Ovary (tissue), 9 donors: ENCODE measurements around the gene TAF4. TPM values are rescaled to one million over a fixed set of nuclear protein-coding genes. Genes with fewer than 3 reads are reported as not detected.

Experiments used
- DNase-seq, 5 donors: peaks; one replicate each; pipeline ENCODE4 v3.0.0-alpha.2; 2019 to 2020
- H3K27ac ChIP-seq, 2 donors: fragments of 200-600 bp; one replicate each; pipeline versions ENCODE4 v1.5.1 to v1.8.0; 2019 to 2022
- H3K27me3 ChIP-seq: fragments of 200-600 bp; one replicate; pipeline ENCODE4 v1.8.0; 2022
- H3K36me3 ChIP-seq: fragments of 200-600 bp; sonication (generic); one replicate; pipeline ENCODE4 v1.5.1; 2019
- H3K4me1 ChIP-seq: one replicate; pipeline ENCODE4 v1.8.1; 2013; ENCODE audit warnings: mild to moderate bottlenecking, moderate library complexity; ENCODE audit not compliant: insufficient read depth
- H3K4me3 ChIP-seq: fragments of 200-600 bp; sonication (generic); one replicate; pipeline ENCODE4 v1.5.1; 2017
- H3K9me3 ChIP-seq, 2 donors: fragments of 200-600 bp in 1 of 2; sonication (generic) in 1 of 2; one replicate each; pipeline versions ENCODE4 v1.5.1 to v1.8.1; 2013 to 2019; ENCODE audit warnings: mild to moderate bottlenecking in 1 of 2, moderate library complexity in 1 of 2
- CTCF ChIP-seq, 3 donors: fragments of 450-650 bp in 2 of 3; fragments of 200-600 bp in 1 of 3; IDR thresholded peaks; one replicate each; pipeline versions ENCODE4 v1.5.1 to v1.8.0; 2016 to 2022; ENCODE audit warnings: antibody characterized with exemption in 3 of 3, mild to moderate bottlenecking in 1 of 3
- EP300 ChIP-seq: sonication (generic); formaldehyde crosslinking; IDR thresholded peaks from one replicate; pipeline ENCODE4 v1.6.1; 2017; ENCODE audit warnings: antibody characterized with exemption
- POLR2A ChIP-seq: fragments of 450-650 bp; IDR thresholded peaks from one replicate; pipeline ENCODE4 v1.6.1; 2017; ENCODE audit warnings: antibody characterized with exemption, mild to moderate bottlenecking, moderate library complexity
- WGBS, 3 donors: extraction: QIAGEN DNeasy Blood & Tissue Kit in 1 of 3; methylation state at CpG; one replicate each; pipeline versions ENCODE4 v1.1.5 to v1.1.7; 2013 to 2017; 5-methylcytosine and 5-hydroxymethylcytosine counted together
- intact Hi-C, 4 donors: fragments of 100-400 bp; cut with DNase I; formaldehyde crosslinking; loops; one replicate each; pipeline versions ENCODE4 v1.11.0 to v1.15.1; 2022 to 2023
- polyA plus RNA-seq, 2 donors: library from polyadenylated mRNA; stranded (reverse); fragments of 200-250 nt in 1 of 2; fragments of 350-450 nt in 1 of 2; fragmentation: Illumina TruSeq in 1 of 2; extraction: RNeasy Lipid Tissue Mini Kit (QIAGEN cat#74804) in 1 of 2; gene quantifications; one replicate each; pipeline ENCODE4 v1.2.3, GENCODE V29; 2013 to 2014
- total RNA-seq, 7 donors: library from RNA; depleted of rRNA in 2 of 7; stranded (reverse); fragments of >200 nt in 2 of 7; fragmentation: NEBNext Ultra II Directional in 3 of 7; extraction: Animal tissue kit (Norgen Biotek cat#: 25700) in 3 of 7; gene quantifications; one replicate each; pipeline versions ENCODE4 v1.1.0 to v1.2.4, GENCODE V29; 2016 to 2023
- donor health status: DM: no; HTN: no; CAD: no; lungs with moderate emphysema.
- donor health status: DM: no; HTN: no; CAD: no.
- donor health status: Bipolar disorder and iron deficiency.
- donor health status: DM: yes; HTN: yes; CAD: no.
- donor health status: DM: no; HTN: no; CAD: no.
- donor health status: DM: yes; HTN: yes; CAD: no.

TAF4 gene
- total and polyA plus RNA-seq, 9 donors: 9.3 to 34.7 (median 19.8) TPM

- Histone ChIP-seq H3K27me3 (no peaks in the 10 kb centered on the region), H3K27ac (no peak overlapping the region), H3K36me3 (no peaks in the 10 kb centered on the region), H3K4me3 (no peak overlapping the region), H3K4me1 (no peaks in the 10 kb centered on the region), H3K9me3 (no peaks in the 10 kb centered on the region)
- DNase-seq: no peak
- intact Hi-C loops: no loop called here
- 88 to 92% (median 92%) methylated on average over 29 to 43 of the region's 43 CpGs for WGBS, 3 donors
- TF ChIP-seq CTCF (IDR thresholded peaks at IDR 0.05) (no peak), EP300 (no peak), POLR2A (no peak)
Measured at GRCh38 chr20:61927826-61928541, 137.7 kb downstream of the TAF4 start.

GRCh38 chr20:61927193-61927825 lies 138.4 kb downstream of the TAF4 start:
- TF ChIP-seq CTCF (IDR thresholded peaks at IDR 0.05) (no peak), POLR2A (no peak), EP300 (no peak)
- Histone ChIP-seq H3K9me3 (no peaks in the 10 kb centered on the region), H3K4me3 (no peak overlapping the region), H3K27me3 (no peaks in the 10 kb centered on the region), H3K36me3 (no peaks in the 10 kb centered on the region), H3K4me1 (no peaks in the 10 kb centered on the region), H3K27ac (no peak overlapping the region)
- 58 to 75% (median 60%) methylated on average over 21 of the region's 21 CpGs for WGBS, 3 donors
- intact Hi-C loops: no loop called here
- DNase-seq: no peak

- no peaks in the 10 kb centered on the region for H3K9me3 ChIP-seq
- H3K4me3 ChIP-seq: no peak overlapping the region
- no peaks in the 10 kb centered on the region for H3K4me1 ChIP-seq
- H3K27ac ChIP-seq: no peak overlapping the region
- TF ChIP-seq POLR2A (no peak), CTCF (IDR thresholded peaks at IDR 0.05) (no peak), EP300 (no peak)
- no peak for DNase-seq
- intact Hi-C loops: no loop called here
- H3K27me3 ChIP-seq: no peaks in the 10 kb centered on the region
- 78 to 80% (median 79%) methylated on average over 23 of the region's 23 CpGs for WGBS, 3 donors
- H3K36me3 ChIP-seq: no peaks in the 10 kb centered on the region
Measured at GRCh38 chr20:61926796-61927192, 138.9 kb downstream of the TAF4 start.

- 84 to 87% (median 84%) methylated on average over 13 to 14 of the region's 14 CpGs for whole genome bisulfite sequencing, 3 donors
- Histone ChIP-seq H3K9me3 (no peaks in the 10 kb centered on the region), H3K27ac (no peak overlapping the region), H3K4me3 (no peak overlapping the region), H3K27me3 (no peaks in the 10 kb centered on the region), H3K36me3 (no peaks in the 10 kb centered on the region), H3K4me1 (no peaks in the 10 kb centered on the region)
- intact Hi-C loops: no loop called here
- TF ChIP-seq POLR2A (no peak), CTCF (IDR thresholded peaks at IDR 0.05) (no peak), EP300 (no peak)
- no peak for DNase-seq
Measured at GRCh38 chr20:61926253-61926613, 139.4 kb downstream of the TAF4 start.
